Thoracic aorta (tissue), 2 donors: Measurements from ENCODE around the gene WFDC1. TPM values are rescaled to one million over a fixed set of nuclear protein-coding genes. Genes with fewer than 3 reads are reported as not detected.
A peak's percentile ranks its signal among the peaks of the same experiment; 100 is the strongest.

Experiments used
- ATAC-seq: fragments of 150-250 bp; one replicate; pipeline ENCODE4 v1.8.0; 2017; ENCODE audit warnings: low read depth; ENCODE audit not compliant: insufficient number of reproducible peaks, low FRiP score
- DNase-seq: peaks from one replicate; pipeline ENCODE4 v3.0.0-alpha.2; 2020; ENCODE audit warnings: low spot score
- H3K27ac ChIP-seq, 2 donors: fragments of 200-600 bp; sonication (generic); 1 replicate in 1 of 2; 2 replicates in 1 of 2; pipeline ENCODE4 v1.5.1; 2016; ENCODE audit warnings: mild to moderate bottlenecking in 2 of 2, moderate library complexity in 2 of 2
- H3K27me3 ChIP-seq: fragments of 200-600 bp; sonication (generic); replicated peaks from 2 replicates; pipeline ENCODE4 v1.6.0; 2016; ENCODE audit warnings: mild to moderate bottlenecking; ENCODE audit not compliant: insufficient read depth
- H3K36me3 ChIP-seq: fragments of 200-600 bp; sonication (generic); one replicate; pipeline ENCODE4 v1.5.1; 2016
- H3K4me1 ChIP-seq, 2 donors: fragments of 200-600 bp; sonication (generic); 1 replicate in 1 of 2; 2 replicates in 1 of 2; pipeline versions ENCODE4 v1.5.1 to v1.6.0; 2016; ENCODE audit warnings: low read depth in 2 of 2, mild to moderate bottlenecking in 1 of 2; ENCODE audit not compliant: control insufficient read depth in 1 of 2
- H3K4me3 ChIP-seq: fragments of 200-600 bp; sonication (generic); 2 replicates; pipeline ENCODE4 v1.5.1; 2016; ENCODE audit warnings: mild to moderate bottlenecking
- H3K9me3 ChIP-seq: fragments of 200-600 bp; sonication (generic); 2 replicates; pipeline ENCODE4 v1.5.1; 2016
- total RNA-seq, 2 donors: library from RNA; depleted of rRNA; stranded (reverse); fragments of >200 nt; gene quantifications; one replicate each; pipeline versions ENCODE4 v1.1.0 to v1.2.3, GENCODE V29; 2016
- TF ChIP-seq, protein P1 (sequence below): fragments of 200-600 bp; sonication (generic); IDR thresholded peaks from one replicate; pipeline ENCODE4 v1.5.1; 2019; ENCODE audit warnings: antibody characterized with exemption

The WFDC1 gene
- total RNA-seq = 100 to 1,000 TPM in 1 of 2 donors, 1 to 10 TPM in 1; 4.6 to 203 TPM

DNA sequence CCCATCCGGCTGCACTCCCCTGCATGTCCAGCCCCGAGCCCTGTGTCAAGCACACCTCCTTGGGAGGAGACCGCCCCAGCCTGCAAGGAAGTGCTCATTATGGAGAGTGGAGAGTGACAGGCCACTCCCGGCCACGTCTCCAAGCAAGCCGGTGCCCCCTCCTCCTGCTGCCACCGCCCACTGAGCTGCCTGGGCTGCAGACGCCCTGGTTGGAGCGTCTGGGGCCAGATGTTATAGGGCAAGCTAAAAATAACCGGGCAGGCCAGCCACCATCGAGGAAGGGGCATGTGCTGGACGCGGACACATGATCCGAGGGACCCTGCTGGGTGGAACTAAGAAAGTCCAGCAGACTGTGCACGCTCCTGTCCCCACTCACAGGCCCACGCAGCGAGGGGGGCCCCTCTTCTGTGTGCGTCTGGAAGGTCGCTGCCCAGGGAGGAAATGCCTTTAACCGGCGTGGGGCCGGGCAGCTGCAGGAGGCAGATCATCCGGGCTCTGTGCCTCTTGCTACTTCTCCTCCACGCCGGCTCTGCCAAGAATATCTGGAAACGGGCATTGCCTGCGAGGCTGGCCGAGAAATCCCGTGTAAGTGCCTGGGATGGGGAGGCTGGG, at the start of gene WFDC1:
Gene WFDC1 (plus strand): TSS at position 348 of the 612 bp plus-strand sequence. CDS start 94 bp downstream, at position 442.
- no peaks in the 10 kb centered on the region for H3K36me3 ChIP-seq
- no peak for DNase-seq
- no peaks in the 10 kb centered on the region for H3K27me3 ChIP-seq
- H3K4me1 ChIP-seq = peaks cover 2 to 19% of the 10 kb centered on the region in 2 donors
- TF ChIP-seq, protein P1, sequence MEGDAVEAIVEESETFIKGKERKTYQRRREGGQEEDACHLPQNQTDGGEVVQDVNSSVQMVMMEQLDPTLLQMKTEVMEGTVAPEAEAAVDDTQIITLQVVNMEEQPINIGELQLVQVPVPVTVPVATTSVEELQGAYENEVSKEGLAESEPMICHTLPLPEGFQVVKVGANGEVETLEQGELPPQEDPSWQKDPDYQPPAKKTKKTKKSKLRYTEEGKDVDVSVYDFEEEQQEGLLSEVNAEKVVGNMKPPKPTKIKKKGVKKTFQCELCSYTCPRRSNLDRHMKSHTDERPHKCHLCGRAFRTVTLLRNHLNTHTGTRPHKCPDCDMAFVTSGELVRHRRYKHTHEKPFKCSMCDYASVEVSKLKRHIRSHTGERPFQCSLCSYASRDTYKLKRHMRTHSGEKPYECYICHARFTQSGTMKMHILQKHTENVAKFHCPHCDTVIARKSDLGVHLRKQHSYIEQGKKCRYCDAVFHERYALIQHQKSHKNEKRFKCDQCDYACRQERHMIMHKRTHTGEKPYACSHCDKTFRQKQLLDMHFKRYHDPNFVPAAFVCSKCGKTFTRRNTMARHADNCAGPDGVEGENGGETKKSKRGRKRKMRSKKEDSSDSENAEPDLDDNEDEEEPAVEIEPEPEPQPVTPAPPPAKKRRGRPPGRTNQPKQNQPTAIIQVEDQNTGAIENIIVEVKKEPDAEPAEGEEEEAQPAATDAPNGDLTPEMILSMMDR = no peak
- H3K9me3 ChIP-seq = no peaks in the 10 kb centered on the region
- ATAC-seq = peak; percentile 28
- peak within 1 kb of the TSS in 1 of 2 donors; percentile 37 for H3K27ac ChIP-seq
- peak within 1 kb of the TSS; percentile 61 for H3K4me3 ChIP-seq

DNA sequence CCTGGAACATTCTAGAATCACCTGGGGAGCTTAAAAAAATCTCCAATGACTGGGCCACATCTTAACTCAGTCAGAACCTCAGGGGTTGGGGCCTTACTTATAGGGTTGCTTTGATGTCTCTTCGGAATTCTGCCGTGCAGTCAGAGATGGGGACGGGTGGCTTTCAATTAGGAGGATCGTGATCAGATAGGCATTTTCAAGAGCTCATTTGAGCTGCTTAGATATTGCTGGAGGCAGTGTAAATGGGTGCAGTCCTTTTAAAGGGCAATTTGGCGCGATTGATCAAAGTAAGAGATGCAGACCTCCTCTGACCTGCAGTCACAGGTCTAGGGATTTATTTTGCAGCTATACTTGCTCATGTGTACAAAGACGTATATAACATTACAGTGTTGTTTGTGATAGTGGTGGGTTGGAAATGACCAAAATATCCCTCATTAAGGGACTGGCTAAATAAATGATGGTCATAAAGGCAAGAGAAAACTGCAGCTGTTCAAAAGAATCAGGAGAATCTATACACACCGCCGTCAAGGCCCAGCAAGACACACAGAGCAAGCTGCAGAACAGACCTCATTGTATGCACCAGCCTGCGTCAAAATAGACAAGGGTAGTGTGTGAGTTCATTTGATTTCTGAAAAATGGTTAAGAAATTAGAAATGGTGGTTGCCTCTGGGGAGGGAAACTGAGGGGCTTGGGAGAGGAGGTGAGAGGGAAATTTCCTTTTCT, 48.6 kb upstream of the WFDC1 start:
- H3K4me3 ChIP-seq = no peak overlapping the region
- no peaks in the 10 kb centered on the region for H3K36me3 ChIP-seq
- DNase-seq = no peak
- H3K9me3 ChIP-seq = no peaks in the 10 kb centered on the region
- no peaks in the 10 kb centered on the region for H3K27me3 ChIP-seq
- H3K4me1 ChIP-seq = no peaks in the 10 kb centered on the region
- ATAC-seq = no peak
- H3K27ac ChIP-seq = no peak overlapping the region
- TF ChIP-seq, protein P1 = no peak

GRCh38 chr16:84246679-84247077, 48.0 kb upstream of the WFDC1 start:
- H3K9me3 ChIP-seq = no peaks in the 10 kb centered on the region
- no peak overlapping the region for H3K4me3 ChIP-seq
- H3K4me1 ChIP-seq = no peaks in the 10 kb centered on the region
- H3K36me3 ChIP-seq = no peaks in the 10 kb centered on the region
- DNase-seq (no peak), ATAC-seq (no peak)
- no peaks in the 10 kb centered on the region for H3K27me3 ChIP-seq
- H3K27ac ChIP-seq = no peak overlapping the region
- TF ChIP-seq, protein P1 = no peak

- no peaks in the 10 kb centered on the region for H3K27me3 ChIP-seq
- H3K4me1 ChIP-seq = no peaks in the 10 kb centered on the region
- H3K9me3 ChIP-seq = no peaks in the 10 kb centered on the region
- DNase-seq (no peak), ATAC-seq (no peak)
- TF ChIP-seq, protein P1 = no peak
- no peak overlapping the region for H3K27ac ChIP-seq
- no peaks in the 10 kb centered on the region for H3K36me3 ChIP-seq
- no peak overlapping the region for H3K4me3 ChIP-seq
Measured at GRCh38 chr16:84247331-84247730, 47.3 kb upstream of the WFDC1 start.

DNA sequence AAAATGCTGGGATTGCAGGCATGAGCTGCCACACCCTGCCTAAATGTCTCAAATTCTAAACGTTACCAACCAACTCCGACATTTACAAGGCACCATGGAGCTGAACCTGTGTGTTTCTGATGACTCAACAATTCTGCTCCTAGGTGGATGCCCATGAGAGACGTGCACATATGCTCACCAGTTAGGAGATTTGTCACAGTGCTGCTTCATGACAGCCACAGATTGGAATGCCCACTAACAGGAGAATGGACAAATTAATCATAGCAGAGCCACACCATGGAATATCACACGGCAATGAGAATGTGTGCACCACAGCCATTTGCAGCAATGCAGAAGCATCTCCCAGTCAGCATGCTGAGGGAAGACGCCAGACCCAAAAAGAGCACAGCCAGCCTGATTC, 46.8 kb upstream of the WFDC1 start:
- no peak for ATAC-seq
- TF ChIP-seq, protein P1 = no peak
- Histone ChIP-seq H3K27me3 (no peaks in the 10 kb centered on the region), H3K36me3 (no peaks in the 10 kb centered on the region), H3K27ac (no peak overlapping the region), H3K4me3 (no peak overlapping the region), H3K9me3 (no peaks in the 10 kb centered on the region), H3K4me1 (no peaks in the 10 kb centered on the region)
- no peak for DNase-seq
